Measurements from ENCODE around the gene NACC1. TPM values are rescaled to one million over a fixed set of nuclear protein-coding genes. Genes with fewer than 3 reads are reported as not detected.

The NACC1 gene
- total and polyA plus RNA-seq, 2 of the 8 experiments (the other 6 are each of a cell fraction or from before 2014, with no cell fraction given): 234 to 301 TPM

DNA sequence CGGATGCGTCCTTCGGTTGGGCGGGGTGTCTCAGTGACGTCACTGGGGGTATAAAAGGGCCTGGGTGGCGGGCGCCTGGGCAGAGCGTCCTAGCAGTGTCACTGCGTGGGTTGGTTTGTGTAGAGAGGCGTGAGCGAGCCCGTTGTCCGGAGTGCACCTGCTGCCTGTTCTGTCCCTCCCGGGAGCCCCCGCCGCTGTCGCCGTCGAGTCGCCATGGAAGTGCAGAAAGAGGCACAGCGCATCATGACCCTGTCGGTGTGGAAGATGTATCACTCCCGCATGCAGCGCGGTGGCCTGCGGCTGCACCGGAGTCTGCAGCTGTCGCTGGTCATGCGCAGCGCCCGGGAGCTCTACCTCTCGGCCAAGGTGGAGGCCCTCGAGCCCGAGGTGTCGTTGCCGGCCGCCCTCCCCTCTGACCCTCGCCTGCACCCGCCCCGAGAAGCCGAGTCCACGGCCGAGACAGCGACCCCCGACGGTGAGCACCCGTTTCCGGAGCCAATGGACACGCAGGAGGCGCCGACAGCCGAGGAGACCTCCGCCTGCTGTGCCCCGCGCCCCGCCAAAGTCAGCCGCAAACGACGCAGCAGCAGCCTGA, 35.0 kb downstream of the NACC1 start (continued):
- no peak for TF ChIP-seq POU5F1 (IDR thresholded peaks at IDR 0.05; ENCODE audit: low read depth, low read length)
- TF ChIP-seq CHD2 (IDR thresholded peaks at IDR 0.05; ENCODE audit: low read length): 0 out of 2 replicates have a peak, but pooled peaks have one; percentile 6
- TF ChIP-seq SIN3A (conservative IDR thresholded peaks at IDR 0.05 in 1 of 2, IDR thresholded peaks at IDR 0.05 in 1 of 2; ENCODE audit: low read depth in 1 of 2, low read length in 2 of 2): peak; percentile 76 to 84; a peak in 1 of 4 replicates
- no peak for TF ChIP-seq RNF2 (IDR thresholded peaks at IDR 0.05; ENCODE audit: borderline replicate concordance, low read depth, low read length, missing control alignments, poor library complexity, severe bottlenecking)
- peak; percentile 17 for TF ChIP-seq SRF (IDR thresholded peaks at IDR 0.05; ENCODE audit: low read depth, low read length)
- TF ChIP-seq POLR2AphosphoS5 (IDR thresholded peaks at IDR 0.05; ENCODE audit: low read depth, low read length): peak; percentile 99
- TF ChIP-seq EP300 (IDR thresholded peaks at IDR 0.05; ENCODE audit: borderline replicate concordance in 1 of 2, low read depth in 2 of 2, low read length in 2 of 2): no peak
- TF ChIP-seq SUZ12 (IDR thresholded peaks at IDR 0.05; ENCODE audit: low read length): no peak
- no peak for TF ChIP-seq BACH1 (IDR thresholded peaks at IDR 0.05; ENCODE audit: low read length)
- no peak for TF ChIP-seq ASH2L (IDR thresholded peaks at IDR 0.05; ENCODE audit: low read length)
- TF ChIP-seq JUN (IDR thresholded peaks at IDR 0.05; ENCODE audit: low read depth, low read length): no peak
- peak; percentile 92 for TF ChIP-seq CREB1 (IDR thresholded peaks at IDR 0.05)
- peak; percentile 72 for TF ChIP-seq SAP30 (IDR thresholded peaks at IDR 0.05; ENCODE audit: insufficient read depth, insufficient replicate concordance, low read length)
- no peak for TF ChIP-seq CBX5 (IDR thresholded peaks at IDR 0.05; ENCODE audit: low read depth, low read length)
- TF ChIP-seq KDM4A (IDR thresholded peaks at IDR 0.05; ENCODE audit: low read depth, low read length, severe bottlenecking): no peak
- TF ChIP-seq RFX5 (IDR thresholded peaks at IDR 0.05; ENCODE audit: borderline replicate concordance, low read depth, low read length): no peak
- TF ChIP-seq GTF2F1 (IDR thresholded peaks at IDR 0.05; ENCODE audit: borderline replicate concordance, low read depth, low read length): peak; percentile 95
- no peak; a peak in 1 of 4 replicates for TF ChIP-seq RAD21 (IDR thresholded peaks at IDR 0.05 in 1 of 2, conservative IDR thresholded peaks at IDR 0.05 in 1 of 2; ENCODE audit: low read depth in 2 of 2, low read length in 2 of 2)
- no peak for TF ChIP-seq SP4 (IDR thresholded peaks at IDR 0.05; ENCODE audit: low read length)
- TF ChIP-seq KDM1A (IDR thresholded peaks at IDR 0.05; ENCODE audit: borderline replicate concordance, low read length): no peak
- no peak for TF ChIP-seq EZH2 (IDR thresholded peaks at IDR 0.05; ENCODE audit: low read depth, low read length, severe bottlenecking)
- TF ChIP-seq POLR2A (IDR thresholded peaks at IDR 0.05; ENCODE audit: control extremely low read depth in 1 of 2, low read depth in 2 of 2, low read length in 2 of 2): peak; percentile 99
- no peak for TF ChIP-seq YY1 (IDR thresholded peaks at IDR 0.05; ENCODE audit: low read depth, low read length)
- TF ChIP-seq CEBPB (IDR thresholded peaks at IDR 0.05; ENCODE audit: low read depth, low read length): no peak
- TF ChIP-seq RXRA (IDR thresholded peaks at IDR 0.05; ENCODE audit: insufficient read depth, low read depth, low read length): no peak
- TF ChIP-seq KDM5A (IDR thresholded peaks at IDR 0.05; ENCODE audit: low read length): no peak

All from H1 (cell line).